Sigmoid colon (tissue), 7 donors: Measurements from ENCODE around the gene KCTD19. TPM values are rescaled to one million over a fixed set of nuclear protein-coding genes. Genes with fewer than 3 reads are reported as not detected.
"Not testable (repeated sequence)": the region's sequence is repeated elsewhere in the genome, so short reads cannot be mapped to it uniquely, and the experiment has no call there.

Experiments used
- DNase-seq: peaks from one replicate; pipeline ENCODE4 v3.0.0-alpha.2; 2019
- H3K27ac ChIP-seq, 4 donors: fragments of 200-600 bp; sonication (generic); one replicate each; pipeline ENCODE4 v1.5.1; 2016 to 2019; ENCODE audit warnings: mild to moderate bottlenecking in 1 of 4
- H3K27me3 ChIP-seq, 3 donors: fragments of 200-600 bp; sonication (generic); one replicate each; pipeline ENCODE4 v1.5.1; 2019; ENCODE audit warnings: mild to moderate bottlenecking in 1 of 3
- H3K36me3 ChIP-seq, 4 donors: fragments of 200-600 bp; sonication (generic); one replicate each; pipeline ENCODE4 v1.5.1; 2016 to 2019
- H3K4me1 ChIP-seq, 4 donors: fragments of 200-600 bp; sonication (generic); one replicate each; pipeline ENCODE4 v1.5.1; 2017 to 2019
- H3K4me3 ChIP-seq, 4 donors: fragments of 200-600 bp; sonication (generic); one replicate each; pipeline ENCODE4 v1.5.1; 2017 to 2019; ENCODE audit warnings: mild to moderate bottlenecking in 2 of 4, moderate library complexity in 1 of 4
- H3K9me3 ChIP-seq, 4 donors: fragments of 200-600 bp in 3 of 4; sonication (generic) in 3 of 4; one replicate each; pipeline versions ENCODE4 v1.5.1 to v1.6.1; 2013 to 2019
- CTCF ChIP-seq, 4 experiments: fragments of 450-650 bp in 3 of 4; fragments of 200-600 bp in 1 of 4; IDR thresholded peaks; one replicate each; pipeline ENCODE4 v1.5.1; 2016 to 2019; ENCODE audit warnings: antibody characterized with exemption in 4 of 4, mild to moderate bottlenecking in 3 of 4, moderate library complexity in 2 of 4
- EP300 ChIP-seq, 4 donors: sonication (generic); formaldehyde crosslinking; IDR thresholded peaks; one replicate each; pipeline ENCODE4 v1.6.1; 2017; ENCODE audit warnings: antibody characterized with exemption in 4 of 4
- POLR2A ChIP-seq, 2 donors: fragments of 450-650 bp; IDR thresholded peaks; one replicate each; pipeline ENCODE4 v1.6.1; 2016; ENCODE audit warnings: antibody characterized with exemption in 2 of 2, mild to moderate bottlenecking in 2 of 2, moderate library complexity in 2 of 2
- POLR2AphosphoS5 ChIP-seq, 4 donors: sonication (generic); formaldehyde crosslinking; IDR thresholded peaks; one replicate each; pipeline ENCODE4 v1.6.1; 2017; ENCODE audit warnings: antibody characterized with exemption in 4 of 4
- WGBS, 2 donors: extraction: QIAGEN DNeasy Blood & Tissue Kit; methylation state at CpG; one replicate each; pipeline ENCODE4 v1.1.7; 2013; 5-methylcytosine and 5-hydroxymethylcytosine counted together
- intact Hi-C: fragments of 100-400 bp; cut with DNase I; formaldehyde crosslinking; loops from one replicate; pipeline ENCODE4 v1.15.1; 2023
- polyA plus RNA-seq, 3 donors: library from polyadenylated mRNA; stranded (reverse); fragments of 200-250 nt; gene quantifications; one replicate each; pipeline ENCODE4 v1.2.3, GENCODE V29; 2013
- total RNA-seq, 4 donors: library from RNA; depleted of rRNA; stranded (reverse); fragments of >200 nt; gene quantifications; one replicate each; pipeline ENCODE4 v1.1.0, GENCODE V29; 2016
- donor health status: healthy with polysubstance abuse.
- donor health status: Bipolar disorder and iron deficiency.
- donor health status: healthy.

Gene KCTD19
- total RNA-seq = under 1 TPM in 1 of 4 donors, not detected in 3; under 0.01 TPM
- under 1 TPM in 1 of 3 donors, not detected in 2; 0.04 TPM for polyA plus RNA-seq

- 8 to 10% methylated on average over 61 of the region's 61 CpGs for WGBS, 2 donors
- TF ChIP-seq POLR2A (IDR thresholded peaks at IDR 0.05) = no peak
- peak in 1 of 4 experiments; percentile 13 for TF ChIP-seq CTCF (IDR thresholded peaks at IDR 0.05)
- H3K36me3 ChIP-seq = no peaks in the 10 kb centered on the region
- peak within 1 kb of the TSS in 3 of 4 donors; percentile 36 to 50 (median 48) for H3K4me3 ChIP-seq
- H3K9me3 ChIP-seq = no peaks in the 10 kb centered on the region
- H3K27me3 ChIP-seq = peaks cover 0 to 55% (median 18%) of the 10 kb centered on the region in 3 donors
- DNase-seq = peak; percentile 74
- intact Hi-C loops = no loop called here
- H3K4me1 ChIP-seq = peaks cover 0 to 13% (median 9%) of the 10 kb centered on the region in 4 donors
- no peak within 1 kb of the TSS for H3K27ac ChIP-seq
These were observed at the start of gene KCTD19, which contains the start of gene LRRC36 for GRCh38 chr16:67326472-67327309. TSS of gene KCTD19 (minus strand) at chr16:67326741. CDS start at chr16:67326707, 34 bp downstream. TSS of gene LRRC36 (plus strand) at chr16:67326815. CDS start at chr16:67326863, 48 bp downstream.

DNA sequence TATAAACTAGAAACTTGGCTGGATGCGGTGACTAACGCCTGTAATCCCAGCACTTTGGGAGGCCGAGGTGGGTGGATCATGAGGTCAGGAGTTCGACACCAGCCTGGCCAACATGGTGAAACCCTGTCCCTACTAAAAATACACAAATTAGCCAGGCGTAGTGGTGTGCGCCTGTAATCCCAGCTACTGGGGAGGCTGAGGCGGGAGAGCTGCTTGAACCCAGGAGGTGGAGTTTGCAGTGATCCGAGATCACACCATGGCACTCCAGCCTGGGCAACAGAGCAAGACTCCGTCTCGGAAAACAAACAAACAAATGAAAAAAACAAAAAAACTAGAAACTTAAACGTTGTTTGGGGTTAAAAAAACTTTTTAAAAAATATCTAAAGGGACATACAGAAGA is 49.5 kb upstream of the KCTD19 start:
- H3K4me1 ChIP-seq, H3K9me3 ChIP-seq, intact Hi-C loops, H3K27ac ChIP-seq, H3K4me3 ChIP-seq, DNase-seq, H3K27me3 ChIP-seq, H3K36me3 ChIP-seq: not testable (repeated sequence)
- WGBS, 2 donors = 89 to 91% methylated on average over 11 of the region's 11 CpGs

GRCh38 chr16:67372664-67373063 is 46.1 kb upstream of the KCTD19 start:
- Histone ChIP-seq H3K9me3 (no peaks in the 10 kb centered on the region), H3K36me3 (no peaks in the 10 kb centered on the region), H3K4me3 (no peak overlapping the region), H3K27ac (no peak overlapping the region), H3K27me3 (peaks cover 0 to 4% (median 0%) of the 10 kb centered on the region in 3 donors), H3K4me1 (no peaks in the 10 kb centered on the region)
- intact Hi-C loops = loop anchor here (5.0 kb wide), 1 partner anchor 35 kb away; no protein-coding TSS in a partner anchor
- DNase-seq = no peak
- TF ChIP-seq POLR2A (IDR thresholded peaks at IDR 0.05) (no peak), EP300 (IDR thresholded peaks at IDR 0.05) (no peak), CTCF (IDR thresholded peaks at IDR 0.05) (peak in 2 of 4 experiments; percentile 4 to 33), POLR2AphosphoS5 (IDR thresholded peaks at IDR 0.05) (no peak)

- WGBS, 2 donors = 44 to 82% methylated on average over 4 of the region's 4 CpGs
- H3K27ac ChIP-seq = no peak overlapping the region
- intact Hi-C loops = loop anchor here (5.0 kb wide), 1 partner anchor 37 kb away; no protein-coding TSS in a partner anchor
- H3K4me3 ChIP-seq = no peak overlapping the region
- no peaks in the 10 kb centered on the region for H3K4me1 ChIP-seq
- peaks cover 0 to 4% (median 0%) of the 10 kb centered on the region in 3 donors for H3K27me3 ChIP-seq
- no peak for DNase-seq
- H3K36me3 ChIP-seq = no peaks in the 10 kb centered on the region
- TF ChIP-seq CTCF (IDR thresholded peaks at IDR 0.05) = no peak
- no peak for TF ChIP-seq EP300 (IDR thresholded peaks at IDR 0.05)
- TF ChIP-seq POLR2A (IDR thresholded peaks at IDR 0.05) = no peak
- no peak for TF ChIP-seq POLR2AphosphoS5 (IDR thresholded peaks at IDR 0.05)
- H3K9me3 ChIP-seq = no peaks in the 10 kb centered on the region
These were observed 44.1 kb upstream of the KCTD19 start for GRCh38 chr16:67370661-67371060.

GRCh38 chr16:67364600-67365235 is 38.2 kb upstream of the KCTD19 start:
- no peak for DNase-seq
- no peaks in the 10 kb centered on the region for H3K36me3 ChIP-seq
- no peak overlapping the region for H3K27ac ChIP-seq
- no peak for TF ChIP-seq POLR2AphosphoS5 (IDR thresholded peaks at IDR 0.05)
- TF ChIP-seq POLR2A (IDR thresholded peaks at IDR 0.05) = no peak
- intact Hi-C loops = no loop called here
- no peak overlapping the region for H3K4me3 ChIP-seq
- H3K27me3 ChIP-seq = no peaks in the 10 kb centered on the region
- H3K9me3 ChIP-seq = no peaks in the 10 kb centered on the region
- no peaks in the 10 kb centered on the region for H3K4me1 ChIP-seq
